Suppressor macrophage (primary cell): ENCODE results near the gene TFEB.

Experiments
- DNase-seq, 4 experiments: peaks; one replicate each; pipeline ENCODE4 v3.0.0-alpha.2; 2020 to 2022

The TFEB gene

GRCh38 chr6:41638002-41638934, 97.1 kb downstream of the TFEB start, which contains the start of gene MDFI:
TSS of gene MDFI (plus strand) at chr6:41638468. CDS start at chr6:41638750, 282 bp downstream.
- DNase-seq = no peak

- no peak for DNase-seq
Measured at GRCh38 chr6:41637194-41638001, 98.0 kb downstream of the TFEB start.

- no peak for DNase-seq
Measured at GRCh38 chr6:41636833-41637193, 98.6 kb downstream of the TFEB start.

GRCh38 chr6:41635365-41635764, 100.0 kb downstream of the TFEB start:
- DNase-seq = no peak

GRCh38 chr6:41634657-41635056, 100.8 kb downstream of the TFEB start:
- DNase-seq = no peak
